GM10266 (cell line): Measurements from ENCODE around the gene GOLGA8T.
"Not testable (repeated sequence)": the region's sequence is repeated elsewhere in the genome, so short reads cannot be mapped to it uniquely, and the experiment has no call there.

Source experiments
- DNase-seq: peaks from one replicate; pipeline ENCODE4 v3.0.0; 2012; ENCODE audit errors: extremely low spot score

The GOLGA8T gene

DNA sequence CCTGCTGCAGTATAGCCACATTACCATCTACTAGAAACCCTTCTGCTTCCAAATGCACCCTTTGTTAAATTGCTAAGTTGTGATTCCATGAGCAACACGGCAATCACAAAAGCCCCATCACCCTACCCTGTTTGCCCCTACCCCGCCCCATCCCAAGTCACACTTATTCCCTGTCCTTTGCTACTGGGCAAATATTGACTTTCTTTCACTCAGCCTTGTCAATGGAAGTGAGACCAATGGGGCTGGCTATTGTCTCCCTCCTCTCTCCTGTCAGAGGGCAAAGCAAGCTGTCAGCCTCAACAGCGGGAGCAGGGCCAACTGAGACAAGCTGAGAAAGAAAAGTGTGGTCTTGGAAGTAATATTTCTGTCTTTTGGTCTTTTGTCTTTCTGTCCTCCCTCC lies 52.6 kb downstream of the GOLGA8T start:
- DNase-seq, result not testable (repeated sequence)

DNA sequence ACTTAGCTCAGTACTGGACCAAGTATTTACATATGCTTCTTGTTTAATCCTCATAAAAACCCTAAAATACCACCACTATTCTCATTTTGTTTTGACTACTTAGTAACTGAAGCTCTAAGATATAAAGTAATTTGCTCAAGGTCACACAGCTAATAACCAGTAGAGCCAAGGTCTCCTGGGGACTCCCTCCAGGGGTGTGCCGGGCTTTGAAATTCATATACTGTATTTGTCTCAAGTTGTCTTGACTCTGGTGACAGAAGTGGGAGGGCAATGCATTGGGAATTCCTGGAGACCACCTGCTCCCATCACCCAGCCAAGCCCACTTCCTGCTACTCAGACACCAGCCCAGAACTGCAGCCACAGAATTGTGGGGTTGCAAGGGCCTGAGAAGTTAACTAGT lies 54.9 kb downstream of the GOLGA8T start:
- DNase-seq, result not testable (repeated sequence)

DNA sequence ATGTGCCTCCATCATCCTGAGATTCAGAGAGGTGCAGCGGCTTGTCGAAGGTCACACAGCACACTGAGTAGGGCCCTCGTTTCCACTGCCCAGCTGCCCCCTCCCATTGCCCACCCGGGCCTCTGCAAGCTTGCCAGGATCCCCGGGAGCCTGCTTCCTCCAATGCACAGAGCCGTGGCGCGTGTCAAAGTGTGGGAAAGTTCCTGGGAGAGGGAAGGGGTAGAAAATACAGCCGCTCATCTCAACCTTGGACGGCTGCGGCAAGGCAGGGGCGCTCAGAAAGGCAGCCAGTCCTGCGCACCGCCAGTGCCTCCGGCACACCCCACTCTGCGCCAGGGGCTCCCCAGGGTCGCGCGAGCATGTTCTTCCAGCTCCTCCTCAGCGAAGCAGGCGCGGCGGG lies 56.3 kb downstream of the GOLGA8T start:
- DNase-seq, result not testable (repeated sequence)

DNA sequence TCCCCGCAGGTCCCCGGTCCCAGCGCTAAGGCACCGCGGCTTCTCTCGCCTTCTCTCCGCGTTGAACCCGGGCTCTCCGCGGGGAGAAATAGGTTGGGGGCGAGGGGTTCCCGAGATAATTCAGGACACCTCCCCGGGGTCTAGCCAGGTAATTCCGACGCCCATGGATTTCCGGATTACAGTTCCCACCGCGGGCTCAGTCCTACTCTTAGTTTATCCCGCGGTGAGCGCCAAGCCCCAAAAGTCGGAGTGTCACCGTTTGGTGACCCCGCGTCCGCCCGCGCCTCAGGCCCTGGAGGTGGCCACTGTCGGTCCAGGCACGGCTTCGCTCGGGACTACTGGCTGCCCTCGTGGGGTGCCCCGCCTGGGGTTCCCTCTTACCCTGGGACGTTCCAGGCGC lies 56.8 kb downstream of the GOLGA8T start:
- not testable (repeated sequence) for DNase-seq

DNA sequence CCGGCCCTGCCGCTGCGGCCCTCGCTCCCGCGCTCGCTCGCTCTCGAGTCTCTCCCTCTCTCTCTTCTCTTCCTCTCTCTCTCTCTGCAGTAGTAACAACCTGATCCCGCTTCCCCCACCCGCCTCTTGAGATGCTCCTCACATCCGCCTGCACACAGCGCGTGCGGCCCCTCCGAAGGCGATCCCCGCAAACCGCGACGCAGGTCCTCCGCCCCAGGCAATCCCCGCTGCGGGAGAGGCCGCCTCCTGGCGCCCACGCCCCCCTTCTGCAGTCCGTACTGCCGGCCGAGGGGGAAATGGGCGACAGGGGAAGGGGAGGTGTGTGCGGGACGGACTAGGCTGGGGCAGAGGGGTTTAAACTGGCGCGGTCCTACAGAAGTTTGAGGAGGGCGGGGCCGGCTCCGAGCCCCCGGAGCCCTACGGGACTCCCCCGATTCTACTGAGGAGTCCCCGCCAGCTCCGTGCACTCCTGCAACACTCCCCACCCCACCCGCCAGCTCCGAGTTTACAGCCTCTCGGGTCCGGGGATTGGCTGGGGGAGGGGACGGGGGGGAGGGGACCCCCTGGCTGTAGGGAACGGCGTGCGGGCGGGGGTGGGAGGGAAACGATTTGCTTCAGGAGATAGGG lies 57.4 kb downstream of the GOLGA8T start:
- not testable (repeated sequence) for DNase-seq

DNA sequence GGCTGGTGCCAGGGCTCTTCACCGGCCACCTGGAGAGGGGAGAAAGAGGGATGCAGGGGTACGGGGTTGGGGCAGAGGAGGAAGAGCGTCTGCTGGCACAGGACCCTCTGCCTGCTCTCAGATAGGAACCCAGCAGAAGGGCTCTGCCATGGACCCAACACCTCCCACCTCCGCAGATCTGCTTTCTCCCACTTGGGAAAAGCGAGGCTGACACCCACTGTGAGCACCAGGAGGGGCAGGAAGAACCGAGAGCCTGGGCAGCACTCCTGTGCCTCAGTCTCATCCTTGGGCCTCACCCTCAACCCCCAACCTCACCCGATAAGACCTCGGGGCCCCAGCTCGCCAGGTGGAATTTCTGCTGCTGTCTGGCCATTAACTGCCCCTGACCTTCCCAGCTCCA lies 58.0 kb downstream of the GOLGA8T start:
- not testable (repeated sequence) for DNase-seq
